NCI-H748 treated with DMSO at 0.1 percent for 48 hours (cell line): ENCODE measurements around the gene KIR2DL3.
"Not testable (repeated sequence)": the region's sequence is repeated elsewhere in the genome, so short reads cannot be mapped to it uniquely, and the experiment has no call there.

Source experiments
- DNase-seq: peaks from one replicate; lab custom pipeline; 2025; lab: John Stamatoyannopoulos, UW

KIR2DL3 gene

DNA sequence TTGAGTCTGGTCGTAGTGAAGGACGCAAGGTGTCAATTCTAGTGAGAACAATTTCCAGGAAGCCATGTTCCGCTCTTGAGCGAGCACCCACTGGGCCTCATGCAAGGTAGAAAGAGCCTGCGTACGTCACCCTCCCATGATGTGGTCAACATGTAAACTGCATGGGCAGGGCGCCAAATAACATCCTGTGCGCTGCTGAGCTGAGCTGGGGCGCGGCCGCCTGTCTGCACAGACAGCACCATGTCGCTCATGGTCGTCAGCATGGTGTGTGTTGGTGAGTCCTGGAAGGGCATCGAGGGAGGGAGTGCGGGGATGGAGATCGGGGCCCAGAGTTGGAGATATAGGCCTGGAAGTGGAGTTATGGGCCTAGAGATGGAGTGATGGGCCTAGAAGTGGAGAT, at the start of gene KIR2DL3:
KIR2DL3 (plus strand) TSS at position 208 of the 400 bp plus-strand sequence; CDS start at position 241, 33 bp downstream.
- not testable (repeated sequence) for DNase-seq

GRCh38 chr19:54691582-54692297, 46.6 kb upstream of the KIR2DL3 start:
- no peak for DNase-seq

GRCh38 chr19:54692298-54692615, 46.1 kb upstream of the KIR2DL3 start:
- no peak for DNase-seq

DNA sequence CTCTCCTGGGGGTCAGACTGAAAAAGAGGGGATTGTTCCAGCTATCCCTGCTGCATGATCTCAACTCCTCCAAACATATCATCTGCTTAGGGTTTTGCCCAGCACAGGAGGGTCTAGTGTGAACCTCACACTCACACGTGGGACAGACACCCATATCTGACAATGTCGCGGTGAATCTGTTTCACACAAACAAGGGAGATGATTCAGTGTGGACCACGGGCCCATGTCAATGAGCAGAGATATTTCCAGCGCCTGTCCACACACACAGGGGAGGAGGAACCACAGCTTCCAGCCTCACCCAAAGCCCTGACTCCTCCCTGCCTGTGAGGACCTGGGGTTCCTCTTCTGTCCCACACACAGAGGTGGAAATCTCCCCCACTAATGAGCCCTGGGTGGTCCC, 43.7 kb upstream of the KIR2DL3 start:
- no peak for DNase-seq

GRCh38 chr19:54696117-54696548, 42.2 kb upstream of the KIR2DL3 start:
- no peak for DNase-seq

- no peak for DNase-seq
Measured at GRCh38 chr19:54696766-54697165, 41.5 kb upstream of the KIR2DL3 start.

DNA sequence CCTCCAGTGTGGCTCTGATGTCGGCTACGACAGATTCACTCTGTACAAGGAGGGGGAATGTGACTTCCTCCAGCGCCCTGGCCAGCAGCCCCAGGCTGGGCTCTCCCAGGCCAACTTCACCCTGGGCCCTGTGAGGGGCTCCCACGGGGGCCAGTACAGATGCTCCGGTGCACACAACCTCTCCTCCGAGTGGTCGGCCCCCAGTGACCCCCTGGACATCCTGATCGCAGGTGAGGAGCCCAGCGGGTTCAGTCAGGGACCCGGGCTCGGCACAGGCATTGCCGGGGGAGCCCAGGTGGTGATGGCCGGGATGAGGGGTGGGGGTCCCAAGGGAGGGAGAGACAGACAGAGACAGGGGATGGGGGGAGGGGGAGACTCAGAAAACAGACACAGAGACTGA, 40.6 kb upstream of the KIR2DL3 start:
- not testable (repeated sequence) for DNase-seq

DNA sequence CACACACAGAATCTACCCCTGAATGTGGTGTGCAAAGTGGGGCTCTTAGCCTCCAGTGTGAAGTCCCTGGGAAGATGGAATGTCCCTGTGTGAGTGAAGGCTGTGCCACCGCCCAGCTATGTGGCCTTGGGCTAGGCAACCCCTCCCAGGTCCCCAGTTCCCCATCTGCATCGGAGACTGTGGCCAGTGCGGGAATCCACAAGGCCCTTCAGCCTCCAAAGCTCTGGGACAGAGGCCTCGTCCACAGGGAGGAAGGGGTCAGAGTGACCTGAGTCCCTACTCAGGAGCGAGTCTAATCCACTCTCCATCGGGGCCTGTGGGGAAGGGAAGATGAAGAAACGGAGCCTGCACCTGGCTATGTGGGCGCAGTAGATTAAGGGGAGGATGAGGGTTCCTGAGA, 33.4 kb upstream of the KIR2DL3 start:
- no peak for DNase-seq

DNA sequence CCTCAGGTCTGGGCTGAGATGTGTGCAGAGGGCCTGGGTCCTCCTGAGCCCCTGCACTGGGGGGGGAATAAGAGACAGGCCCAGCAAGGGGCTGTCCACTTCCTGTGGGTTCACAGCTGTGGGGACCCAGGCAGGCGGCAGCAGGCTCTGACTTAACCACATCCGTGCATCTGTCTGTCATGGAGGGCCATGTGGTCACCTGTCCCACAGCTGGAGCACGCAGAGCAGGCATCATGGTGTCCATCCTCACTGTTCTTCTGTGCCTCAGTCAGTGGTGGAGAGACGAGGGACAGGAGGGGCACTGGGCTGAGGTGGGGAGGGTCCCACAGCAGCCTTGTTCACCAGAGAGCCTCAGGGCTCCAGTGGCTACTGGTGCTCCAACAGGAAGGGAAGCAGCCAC, 30.4 kb upstream of the KIR2DL3 start:
- no peak for DNase-seq

DNA sequence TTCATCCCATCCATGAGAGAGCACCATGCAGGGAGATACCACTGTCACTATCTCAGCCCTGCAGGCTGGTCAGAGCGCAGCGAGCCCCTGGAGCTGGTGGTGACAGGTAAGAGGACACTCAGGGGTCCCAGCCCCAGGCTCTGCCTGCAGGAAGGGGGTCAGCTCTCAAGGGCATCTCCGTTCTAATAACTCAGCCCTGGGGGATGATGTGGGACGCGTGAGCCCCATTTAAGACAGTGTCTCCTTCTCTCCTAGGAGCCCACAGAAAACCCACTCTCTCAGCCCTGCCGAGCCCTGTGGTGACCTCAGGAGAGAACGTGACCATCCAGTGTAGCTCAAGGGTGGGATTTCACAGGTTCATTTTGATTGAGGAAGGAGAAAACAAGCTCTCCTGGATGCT, 29.5 kb upstream of the KIR2DL3 start:
- DNase-seq: peak; percentile 65

DNA sequence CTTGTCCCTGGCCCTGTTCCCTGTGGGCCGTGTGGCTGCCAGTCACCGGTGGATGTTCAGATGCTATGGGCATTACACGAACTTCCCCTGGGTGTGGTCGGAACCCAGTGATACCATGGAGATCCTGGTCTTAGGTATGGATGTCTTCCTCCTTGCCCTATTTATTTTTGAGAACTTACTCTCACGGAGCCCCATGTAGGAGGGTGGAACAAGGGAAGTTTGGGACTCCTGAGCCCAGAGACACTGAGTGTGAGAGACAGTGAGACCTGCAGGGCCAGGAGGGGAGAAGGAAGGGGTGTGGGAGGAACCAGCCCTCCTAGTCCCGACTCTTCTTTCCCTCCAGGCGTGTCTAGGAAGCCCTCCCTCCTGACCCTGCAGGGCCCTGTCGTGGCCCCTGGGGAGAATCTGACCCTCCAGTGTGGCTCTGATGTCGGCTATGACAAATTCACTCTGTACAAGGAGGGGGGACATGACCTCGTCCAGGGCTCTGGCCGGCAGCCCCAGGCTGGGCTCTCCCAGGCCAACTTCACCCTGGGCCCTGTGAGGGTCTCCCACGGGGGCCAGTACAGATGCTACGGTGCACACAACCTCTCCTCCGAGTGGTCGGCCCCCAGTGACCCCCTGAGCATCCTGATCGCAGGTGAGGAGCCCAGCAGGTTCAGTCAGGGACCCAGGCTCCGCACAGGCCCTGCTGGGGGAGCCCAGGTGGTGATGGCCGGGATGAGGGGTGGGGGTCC, 28.9 kb upstream of the KIR2DL3 start:
- no peak for DNase-seq

GRCh38 chr19:54709956-54710355, 28.4 kb upstream of the KIR2DL3 start:
- not testable (repeated sequence) for DNase-seq

GRCh38 chr19:54724142-54724541, 14.2 kb upstream of the KIR2DL3 start, which contains the start of gene KIR3DL3:
TSS of gene KIR3DL3 (plus strand) at chr19:54724442. CDS start at chr19:54724497, 55 bp downstream.
- no peak for DNase-seq

GRCh38 chr19:54724644-54725043, 13.7 kb upstream of the KIR2DL3 start:
- DNase-seq: no peak

DNA sequence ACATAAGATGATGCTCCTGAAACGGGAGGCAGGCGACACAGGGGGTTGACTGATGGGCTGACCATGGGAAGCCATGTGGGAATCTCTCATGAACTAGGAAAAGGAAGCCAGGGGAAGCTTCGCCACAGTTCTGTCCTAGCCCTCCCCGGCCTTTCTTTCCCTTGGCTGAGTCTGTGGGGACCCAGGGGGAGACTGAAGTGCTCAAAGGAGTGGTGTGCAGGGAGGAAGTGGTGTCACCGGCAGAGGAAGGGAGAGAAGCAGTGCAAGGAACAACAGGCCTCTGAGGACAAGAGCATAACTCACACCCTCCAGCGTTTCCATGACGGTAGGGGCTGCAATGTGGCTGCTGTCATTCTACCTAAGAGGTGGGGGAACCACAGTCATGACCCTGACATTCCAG, 13.0 kb upstream of the KIR2DL3 start:
- DNase-seq: no peak

DNA sequence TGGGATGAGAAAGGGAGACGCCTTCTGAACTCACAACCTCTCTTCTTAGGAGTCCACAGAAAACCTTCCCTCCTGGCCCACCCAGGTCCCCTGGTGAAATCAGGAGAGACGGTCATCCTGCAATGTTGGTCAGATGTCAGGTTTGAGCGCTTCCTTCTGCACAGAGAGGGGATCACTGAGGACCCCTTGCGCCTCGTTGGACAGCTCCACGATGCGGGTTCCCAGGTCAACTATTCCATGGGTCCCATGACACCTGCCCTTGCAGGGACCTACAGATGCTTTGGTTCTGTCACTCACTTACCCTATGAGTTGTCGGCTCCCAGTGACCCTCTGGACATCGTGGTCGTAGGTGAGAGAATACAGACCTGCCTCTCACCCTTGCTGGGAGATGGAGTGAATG, 10.8 kb upstream of the KIR2DL3 start:
- no peak for DNase-seq

DNA sequence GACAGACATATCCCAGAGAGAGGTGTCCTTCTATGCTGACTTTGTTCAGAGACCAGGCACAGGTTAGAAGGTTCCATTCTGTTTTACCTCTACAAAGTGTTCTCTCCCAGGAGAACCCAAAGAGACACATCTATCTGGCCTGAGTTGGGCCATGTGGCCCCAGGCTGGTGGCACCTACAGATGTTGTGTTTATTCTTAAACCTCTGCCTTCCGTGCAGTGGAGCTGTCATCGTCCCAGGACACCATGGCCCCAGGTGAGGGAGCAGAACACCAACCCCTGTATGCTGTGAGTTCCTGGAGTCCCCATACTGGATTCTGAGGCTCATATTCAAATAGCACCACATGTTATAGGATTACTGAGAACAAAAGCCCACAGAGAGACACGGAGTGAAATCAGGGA, 10.1 kb upstream of the KIR2DL3 start:
- DNase-seq: no peak

- DNase-seq: no peak
Measured at GRCh38 chr19:54729416-54730188, 8.7 kb upstream of the KIR2DL3 start.

DNA sequence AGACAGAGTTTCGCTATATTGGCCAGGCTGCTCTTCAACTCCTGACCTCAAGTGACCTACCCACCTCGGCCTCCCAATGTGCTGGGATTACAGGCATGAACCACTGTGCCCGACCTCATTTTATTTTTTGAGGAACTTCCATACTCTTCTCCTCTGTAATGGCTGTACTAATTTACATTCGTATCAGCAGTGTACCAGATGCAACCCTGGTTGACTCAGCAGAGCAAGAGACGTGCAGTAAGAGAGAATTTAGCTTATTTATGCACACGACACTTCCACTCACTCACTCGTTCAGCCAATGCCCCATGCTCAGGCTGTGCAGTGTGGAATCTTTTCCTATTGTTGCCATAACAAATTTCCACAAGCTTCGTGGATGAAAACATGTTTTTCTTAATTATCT, 7.1 kb upstream of the KIR2DL3 start:
- DNase-seq: no peak

DNA sequence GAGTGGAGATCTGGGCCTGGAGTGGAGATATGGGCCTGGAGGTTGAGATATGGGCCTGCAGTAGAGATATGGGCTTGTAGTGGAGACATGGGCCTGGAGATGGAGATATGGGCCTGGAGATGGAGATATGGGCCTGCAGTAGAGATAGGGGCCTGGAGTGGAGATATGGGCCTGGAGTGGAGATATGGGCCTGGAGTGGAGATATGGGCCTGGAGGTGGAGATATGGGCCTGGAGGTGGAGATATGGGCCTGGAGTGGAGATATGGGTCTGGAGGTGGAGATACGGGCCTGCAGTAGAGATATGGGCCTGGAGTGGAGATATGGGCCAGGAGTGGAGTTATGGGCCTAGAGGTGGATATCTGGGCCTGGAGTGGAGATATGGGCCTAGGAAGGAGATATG, 402 bp downstream of the KIR2DL3 start:
- no peak for DNase-seq

DNA sequence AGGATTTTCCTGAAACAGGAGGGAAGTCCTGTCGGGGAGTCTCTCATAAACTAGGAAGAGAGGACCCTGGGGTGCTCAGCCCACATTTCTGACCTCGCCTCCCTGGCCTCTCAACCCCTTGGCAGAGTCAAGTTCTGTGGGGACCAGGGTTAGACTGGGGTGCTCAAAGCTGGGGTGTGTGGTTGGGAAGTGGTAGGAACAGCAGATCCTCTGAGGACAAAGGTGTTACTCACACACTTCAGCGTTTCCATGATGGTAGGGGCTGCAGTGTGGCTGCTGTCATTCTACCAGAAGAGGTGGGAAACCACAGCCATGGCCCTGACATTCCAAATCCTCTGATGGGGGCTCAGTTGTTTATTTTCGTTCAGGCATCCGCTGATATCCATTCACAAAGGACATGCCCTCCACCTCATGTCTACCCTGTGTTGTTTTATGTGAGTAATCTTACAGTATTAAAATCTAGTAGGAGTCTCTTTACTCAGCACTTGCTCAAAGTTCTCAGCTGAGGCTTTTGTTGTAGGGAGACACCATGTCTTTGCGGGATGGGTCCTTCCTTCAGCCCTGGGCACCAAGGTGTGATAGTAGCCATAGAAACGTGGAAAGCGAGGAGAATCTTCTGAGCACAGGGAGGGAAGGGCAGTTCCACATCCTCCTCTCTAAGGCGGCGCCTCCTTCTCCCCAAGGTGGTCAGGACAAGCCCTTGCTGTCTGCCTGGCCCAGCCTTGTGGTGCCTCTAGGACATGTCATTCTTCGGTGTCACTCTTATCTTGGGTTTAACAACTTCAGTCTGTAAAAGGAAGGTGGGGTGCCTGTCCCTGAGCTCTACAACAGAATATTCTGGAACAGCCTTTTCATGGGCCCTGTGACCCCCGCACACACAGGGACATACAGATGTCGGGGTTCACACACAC, 1.5 kb downstream of the KIR2DL3 start:
- no peak for DNase-seq

DNA sequence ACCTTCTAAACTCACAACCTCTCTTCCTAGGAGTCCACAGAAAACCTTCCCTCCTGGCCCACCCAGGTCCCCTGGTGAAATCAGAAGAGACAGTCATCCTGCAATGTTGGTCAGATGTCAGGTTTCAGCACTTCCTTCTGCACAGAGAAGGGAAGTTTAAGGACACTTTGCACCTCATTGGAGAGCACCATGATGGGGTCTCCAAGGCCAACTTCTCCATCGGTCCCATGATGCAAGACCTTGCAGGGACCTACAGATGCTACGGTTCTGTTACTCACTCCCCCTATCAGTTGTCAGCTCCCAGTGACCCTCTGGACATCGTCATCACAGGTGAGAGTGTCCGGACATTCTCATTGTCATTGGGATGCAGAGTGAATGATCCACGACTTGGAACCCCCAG, 3.6 kb downstream of the KIR2DL3 start:
- not testable (repeated sequence) for DNase-seq
